HG03469 (cell line): Measurements from ENCODE around the gene VPS72.
"Not testable (repeated sequence)": the region's sequence is repeated elsewhere in the genome, so short reads cannot be mapped to it uniquely, and the experiment has no call there.

Experiments used
- ATAC-seq: cut with Tn5 transposase; IDR thresholded peaks from one replicate; pipeline ENCODE4 v1.9.1; 2021; ENCODE audit warnings: mild to moderate bottlenecking, moderate library complexity, moderate number of reproducible peaks; ENCODE audit not compliant: unreplicated experiment

VPS72 gene

GRCh38 chr1:151189637-151190445 lies at the start of gene VPS72:
TSS of gene VPS72 (minus strand) at chr1:151190197. CDS start at chr1:151190121, 76 bp downstream.
- peak; percentile 62 for ATAC-seq

- no peak for ATAC-seq
Measured at GRCh38 chr1:151238467-151238739, 48.4 kb upstream of the VPS72 start.

GRCh38 chr1:151237678-151238466 lies 47.9 kb upstream of the VPS72 start:
- no peak for ATAC-seq

- no peak for ATAC-seq
Measured at GRCh38 chr1:151235235-151235634, 45.2 kb upstream of the VPS72 start.

GRCh38 chr1:151222130-151222529 lies 32.1 kb upstream of the VPS72 start:
- ATAC-seq: no peak

GRCh38 chr1:151221616-151222015 lies 31.6 kb upstream of the VPS72 start:
- ATAC-seq: no peak

GRCh38 chr1:151213560-151213959 lies 23.6 kb upstream of the VPS72 start:
- ATAC-seq: no peak

- no peak for ATAC-seq
Measured at GRCh38 chr1:151211972-151212705, 22.1 kb upstream of the VPS72 start.

GRCh38 chr1:151210830-151211229 lies 20.8 kb upstream of the VPS72 start:
- no peak for ATAC-seq

GRCh38 chr1:151205381-151205965 lies 15.5 kb upstream of the VPS72 start:
- not testable (repeated sequence) for ATAC-seq

GRCh38 chr1:151199873-151200581 lies 10.0 kb upstream of the VPS72 start:
- no peak for ATAC-seq

GRCh38 chr1:151198254-151199127 lies 8.5 kb upstream of the VPS72 start, which contains the start of gene PIP5K1A:
TSS of gene PIP5K1A (plus strand) at chr1:151198552. CDS start at chr1:151198997, 445 bp downstream.
- peak; percentile 63 for ATAC-seq

GRCh38 chr1:151197863-151198253 lies 7.9 kb upstream of the VPS72 start:
- ATAC-seq: no peak

- ATAC-seq: no peak
Measured at GRCh38 chr1:151196292-151196800, 6.3 kb upstream of the VPS72 start.

- not testable (repeated sequence) for ATAC-seq
Measured at GRCh38 chr1:151194894-151195594, 5.0 kb upstream of the VPS72 start.

- no peak for ATAC-seq
Measured at GRCh38 chr1:151193856-151194255, 3.9 kb upstream of the VPS72 start.

GRCh38 chr1:151193304-151193703 lies 3.3 kb upstream of the VPS72 start:
- no peak for ATAC-seq

GRCh38 chr1:151192047-151192446 lies 2.0 kb upstream of the VPS72 start:
- no peak for ATAC-seq

GRCh38 chr1:151188667-151189066 lies 1.3 kb downstream of the VPS72 start:
- ATAC-seq: not testable (repeated sequence)
